ENCODE measurements around the gene HP1BP3. TPM values are rescaled to one million over a fixed set of nuclear protein-coding genes. Genes with fewer than 3 reads are reported as not detected.
"Not testable (repeated sequence)": the region's sequence is repeated elsewhere in the genome, so short reads cannot be mapped to it uniquely, and the experiment has no call there.

The HP1BP3 gene
- total RNA-seq, 6 experiments from 2014 or later, result 171 to 207 (median 200) TPM

DNA sequence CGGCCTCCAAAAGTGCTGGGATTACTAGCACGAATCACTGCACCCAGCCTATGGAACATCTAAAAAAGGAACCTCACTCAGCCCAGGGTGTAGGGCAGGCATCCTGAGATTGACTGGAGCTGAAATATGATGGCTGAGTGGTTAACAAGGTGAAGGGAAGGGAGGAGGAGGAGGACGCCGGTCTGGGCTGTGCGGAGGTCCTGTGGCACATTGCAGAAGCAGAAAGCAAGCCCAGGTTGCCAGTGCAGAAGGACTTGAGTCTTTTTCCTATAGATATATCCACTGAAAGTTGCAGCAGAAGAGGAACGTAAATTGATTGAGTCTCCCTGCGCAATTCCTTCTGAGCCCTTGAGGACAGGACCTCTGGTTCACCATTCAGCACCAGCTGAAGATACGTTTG, 67.8 kb downstream of the HP1BP3 start:
- TF ChIP-seq, protein P1, sequence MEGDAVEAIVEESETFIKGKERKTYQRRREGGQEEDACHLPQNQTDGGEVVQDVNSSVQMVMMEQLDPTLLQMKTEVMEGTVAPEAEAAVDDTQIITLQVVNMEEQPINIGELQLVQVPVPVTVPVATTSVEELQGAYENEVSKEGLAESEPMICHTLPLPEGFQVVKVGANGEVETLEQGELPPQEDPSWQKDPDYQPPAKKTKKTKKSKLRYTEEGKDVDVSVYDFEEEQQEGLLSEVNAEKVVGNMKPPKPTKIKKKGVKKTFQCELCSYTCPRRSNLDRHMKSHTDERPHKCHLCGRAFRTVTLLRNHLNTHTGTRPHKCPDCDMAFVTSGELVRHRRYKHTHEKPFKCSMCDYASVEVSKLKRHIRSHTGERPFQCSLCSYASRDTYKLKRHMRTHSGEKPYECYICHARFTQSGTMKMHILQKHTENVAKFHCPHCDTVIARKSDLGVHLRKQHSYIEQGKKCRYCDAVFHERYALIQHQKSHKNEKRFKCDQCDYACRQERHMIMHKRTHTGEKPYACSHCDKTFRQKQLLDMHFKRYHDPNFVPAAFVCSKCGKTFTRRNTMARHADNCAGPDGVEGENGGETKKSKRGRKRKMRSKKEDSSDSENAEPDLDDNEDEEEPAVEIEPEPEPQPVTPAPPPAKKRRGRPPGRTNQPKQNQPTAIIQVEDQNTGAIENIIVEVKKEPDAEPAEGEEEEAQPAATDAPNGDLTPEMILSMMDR (IDR thresholded peaks at IDR 0.05), result no peak
- no peak for DNase-seq
- H3K4me1 Mint-ChIP-seq (ENCODE audit: low read depth), result peaks cover 8% of the 10 kb centered on the region; the same call in 1 of the 2 replicates
- H3K27ac Mint-ChIP-seq, result no peak overlapping the region
- no peaks in the 10 kb centered on the region for H3K9me3 Mint-ChIP-seq
- peaks cover 1% of the 10 kb centered on the region; the same call in 1 of the 2 replicates for H3K27me3 Mint-ChIP-seq (ENCODE audit: insufficient read depth)
- peaks cover 4% of the 10 kb centered on the region; the same call in 1 of the 2 replicates for H3K36me3 Mint-ChIP-seq (ENCODE audit: low read depth)
- H3K4me3 Mint-ChIP-seq, result no peak overlapping the region

DNA sequence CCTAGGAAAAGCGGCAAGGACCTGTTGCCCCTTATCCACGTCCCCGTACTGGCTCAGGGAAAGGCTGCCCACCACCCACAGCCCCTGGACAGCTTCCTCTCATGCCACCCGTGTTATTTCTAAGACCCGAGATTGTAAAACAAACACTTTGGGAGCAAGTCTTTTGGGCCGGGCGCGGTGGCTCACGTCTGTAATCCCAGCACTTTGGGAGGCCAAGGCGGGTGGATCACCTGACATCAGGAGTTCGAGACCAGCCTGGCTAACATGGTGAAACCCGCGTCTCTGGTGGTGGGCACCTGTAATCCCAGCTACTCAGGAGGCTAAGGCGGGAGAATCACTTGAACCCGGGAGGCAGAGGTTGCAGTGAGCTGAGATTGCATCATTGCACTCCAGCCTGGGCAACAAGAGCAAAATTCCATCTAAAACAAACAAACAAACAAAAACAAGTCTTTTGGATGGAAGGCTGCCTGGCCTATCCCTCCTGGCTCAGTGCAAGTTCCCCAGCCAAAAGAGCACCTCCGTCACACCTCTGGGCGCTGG, 68.7 kb downstream of the HP1BP3 start:
- Mint-ChIP-seq H3K4me3 (peak overlapping the region; percentile 61), H3K27ac (peak overlapping the region; percentile 49)
- not testable (repeated sequence) for H3K27me3 Mint-ChIP-seq (ENCODE audit: insufficient read depth); DNase-seq; H3K4me1 Mint-ChIP-seq (ENCODE audit: low read depth); H3K36me3 Mint-ChIP-seq (ENCODE audit: low read depth); H3K9me3 Mint-ChIP-seq

DNA sequence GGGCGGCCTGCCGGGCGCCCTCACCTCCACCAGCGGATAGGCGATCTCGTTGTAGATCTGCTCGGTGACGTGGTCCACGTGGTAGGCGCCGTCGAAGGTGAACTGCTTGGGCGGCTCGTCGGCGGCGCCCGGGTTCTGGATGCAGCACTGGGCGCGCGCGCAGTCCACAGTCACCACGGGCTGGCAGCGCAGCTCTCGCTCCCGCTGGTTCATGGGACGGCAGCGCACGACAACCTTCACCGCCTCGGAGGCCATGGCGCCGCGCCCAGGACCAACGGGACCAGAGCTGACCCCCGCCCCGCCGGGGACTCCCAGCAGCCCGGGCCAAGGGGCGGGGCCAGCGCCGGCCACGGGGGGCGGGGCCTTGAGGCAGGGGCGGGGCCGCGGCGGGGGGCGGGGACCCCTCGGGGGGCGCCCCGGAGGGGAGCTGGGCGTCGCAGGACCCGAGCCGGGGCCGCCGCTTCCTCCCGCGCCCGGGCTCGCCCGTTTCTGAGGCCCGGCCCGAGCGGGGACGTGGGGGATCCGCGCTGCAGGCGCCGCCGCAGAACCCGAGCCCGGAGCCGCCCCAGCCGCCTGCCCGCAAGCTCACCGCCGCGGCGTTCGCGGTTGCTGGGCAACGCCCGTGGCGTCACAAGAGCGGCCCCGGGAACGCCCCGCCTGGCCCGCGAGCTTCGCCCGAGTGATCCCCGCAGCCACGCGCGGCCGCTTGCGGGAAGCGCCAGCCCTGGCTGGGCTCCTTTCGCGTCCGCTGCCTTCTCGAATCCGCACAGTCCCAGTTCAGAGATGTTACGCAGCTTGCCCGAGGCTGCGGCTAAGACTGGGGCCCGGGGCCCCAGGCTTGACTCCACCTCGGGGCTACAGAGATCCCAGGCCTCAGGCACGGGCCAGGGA, 69.4 kb downstream of the HP1BP3 start, which contains the start of gene KIF17:
Gene KIF17 (minus strand): TSS at position 556 of the 891 bp plus-strand sequence. CDS start 301 bp downstream, at position 255.
- no peaks in the 10 kb centered on the region for H3K27me3 Mint-ChIP-seq (ENCODE audit: insufficient read depth)
- peak within 1 kb of the TSS; percentile 74 for H3K4me3 Mint-ChIP-seq
- TF ChIP-seq, protein P1 (IDR thresholded peaks at IDR 0.05), result no peak
- H3K36me3 Mint-ChIP-seq (ENCODE audit: low read depth), result peaks cover 4% of the 10 kb centered on the region; the same call in 1 of the 2 replicates
- H3K27ac Mint-ChIP-seq, result peak within 1 kb of the TSS; percentile 49
- H3K9me3 Mint-ChIP-seq, result no peaks in the 10 kb centered on the region
- H3K4me1 Mint-ChIP-seq (ENCODE audit: low read depth), result peaks cover 8% of the 10 kb centered on the region; the same call in 1 of the 2 replicates
- DNase-seq, result peak; percentile 63

DNA sequence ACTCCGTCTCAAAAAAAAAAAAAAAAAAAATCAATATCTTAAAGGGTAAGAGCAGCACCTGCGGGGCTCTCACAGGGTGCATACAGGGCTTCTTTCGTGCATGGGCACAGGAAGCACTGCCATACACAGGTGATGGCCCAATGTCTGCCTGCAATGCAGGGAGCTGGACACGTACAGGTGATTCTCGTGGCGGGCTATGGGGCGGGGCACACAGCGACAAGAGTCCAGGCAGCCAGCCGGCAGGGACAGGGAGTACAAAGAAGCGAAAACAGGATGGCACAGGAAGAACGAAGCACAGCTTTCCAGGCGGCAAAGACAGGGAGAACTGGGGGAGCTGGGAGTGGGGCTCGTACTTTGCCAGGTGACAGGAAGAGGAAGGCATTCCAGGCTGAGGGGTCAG, 70.9 kb downstream of the HP1BP3 start:
- peak overlapping the region; percentile 74 for H3K4me3 Mint-ChIP-seq
- peaks cover 8% of the 10 kb centered on the region; the same call in 1 of the 2 replicates for H3K4me1 Mint-ChIP-seq (ENCODE audit: low read depth)
- no peak for DNase-seq
- H3K27me3 Mint-ChIP-seq (ENCODE audit: insufficient read depth), result no peaks in the 10 kb centered on the region
- H3K27ac Mint-ChIP-seq, result no peak overlapping the region
- no peaks in the 10 kb centered on the region for H3K9me3 Mint-ChIP-seq
- no peaks in the 10 kb centered on the region for H3K36me3 Mint-ChIP-seq (ENCODE audit: low read depth)
- TF ChIP-seq, protein P1 (IDR thresholded peaks at IDR 0.05), result no peak

DNA sequence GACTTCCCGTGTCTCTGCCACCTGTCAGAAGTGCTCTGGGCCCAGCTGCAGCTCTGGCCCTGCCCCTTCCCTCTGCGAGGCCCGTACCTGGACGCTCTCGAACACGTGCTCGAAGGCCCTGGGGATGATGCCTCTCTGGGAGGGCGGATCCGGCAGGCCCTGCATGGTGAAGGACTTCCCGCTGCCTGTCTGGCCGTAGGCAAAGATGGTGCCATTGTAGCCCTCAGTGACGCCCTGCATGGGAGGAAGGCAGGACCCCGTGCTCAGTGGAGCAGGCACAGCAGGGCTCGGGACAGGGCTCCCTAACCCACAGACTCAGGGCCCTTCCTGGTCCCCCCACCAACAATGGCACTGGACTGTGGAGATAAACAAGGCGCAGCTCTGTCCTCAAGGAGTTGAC, 71.7 kb downstream of the HP1BP3 start:
- H3K27me3 Mint-ChIP-seq (ENCODE audit: insufficient read depth), result no peaks in the 10 kb centered on the region
- H3K36me3 Mint-ChIP-seq (ENCODE audit: low read depth), result no peaks in the 10 kb centered on the region
- H3K4me3 Mint-ChIP-seq, result no peak overlapping the region
- H3K9me3 Mint-ChIP-seq, result no peaks in the 10 kb centered on the region
- peaks cover 8% of the 10 kb centered on the region; the same call in 1 of the 2 replicates for H3K4me1 Mint-ChIP-seq (ENCODE audit: low read depth)
- TF ChIP-seq, protein P1 (IDR thresholded peaks at IDR 0.05), result no peak
- H3K27ac Mint-ChIP-seq, result no peak overlapping the region
- DNase-seq, result no peak

DNA sequence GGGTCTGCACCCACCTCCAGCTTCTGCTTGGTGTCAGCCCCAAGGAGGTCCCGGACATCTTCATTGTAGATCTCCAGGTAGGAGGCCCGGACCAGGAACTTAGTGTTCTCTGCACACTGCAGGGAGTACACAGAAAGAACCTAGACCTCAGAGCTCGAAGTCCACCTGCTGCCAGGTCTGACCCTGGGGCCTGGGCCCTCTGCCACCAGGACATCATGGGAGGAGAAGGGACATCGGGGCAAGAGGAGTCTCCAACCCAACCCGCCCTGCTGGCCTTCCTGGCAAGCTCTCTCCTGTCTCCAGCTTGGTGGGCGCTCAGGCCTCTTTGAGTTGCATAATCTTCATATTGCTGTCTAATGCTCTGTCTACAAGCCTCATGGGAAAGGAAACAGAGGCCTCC, 73.7 kb downstream of the HP1BP3 start:
- Mint-ChIP-seq H3K4me1 (ENCODE audit: low read depth) (peaks cover 8% of the 10 kb centered on the region; the same call in 1 of the 2 replicates), H3K27ac (no peak overlapping the region), H3K27me3 (ENCODE audit: insufficient read depth) (no peaks in the 10 kb centered on the region)

More for the DNA sequence above, 73.7 kb downstream of the HP1BP3 start:
- TF ChIP-seq, protein P1 (IDR thresholded peaks at IDR 0.05), result no peak
- Mint-ChIP-seq H3K36me3 (ENCODE audit: low read depth) (no peaks in the 10 kb centered on the region), H3K9me3 (no peaks in the 10 kb centered on the region), H3K4me3 (no peak overlapping the region)
- no peak for DNase-seq
